Measurements from ENCODE around the gene KLHL17. TPM values are rescaled to one million over a fixed set of nuclear protein-coding genes. Genes with fewer than 3 reads are reported as not detected.

Gene KLHL17
- total and polyA plus RNA-seq, 10 of the 15 experiments (the other 5 are each of a cell fraction or from before 2014, with no cell fraction given): 0.03 to 30.6 (median 5.3) TPM

- peak; percentile 35; the same call in 1 of the 2 replicates for TF ChIP-seq HCFC1 (IDR thresholded peaks at IDR 0.05; ENCODE audit: low read length)
- peak; percentile 49 for TF ChIP-seq NR2F1 (conservative IDR thresholded peaks at IDR 0.05)
- 0 out of 2 replicates have a peak, but pooled peaks have one; percentile 13 for TF ChIP-seq NR2C1 (IDR thresholded peaks at IDR 0.05)
- TF ChIP-seq PKNOX1 (IDR thresholded peaks at IDR 0.05): peak; percentile 82
- TF ChIP-seq ZNF207 (IDR thresholded peaks at IDR 0.05; ENCODE audit: borderline replicate concordance): no peak
- peak; percentile 68 for TF ChIP-seq POLR2A (IDR thresholded peaks at IDR 0.05; ENCODE audit: low read depth, low read length)
- peak; percentile 48; the same call in 1 of the 2 replicates for TF ChIP-seq E2F4 (IDR thresholded peaks at IDR 0.05; ENCODE audit: low read depth, low read length)
- TF ChIP-seq E2F8 (IDR thresholded peaks at IDR 0.05; ENCODE audit: low read depth, partially characterized antibody): no peak
- no peak for TF ChIP-seq POU2F2 (IDR thresholded peaks at IDR 0.05; ENCODE audit: borderline replicate concordance, low read depth, low read length)
- peak; percentile 100 for TF ChIP-seq SMARCA5 (IDR thresholded peaks at IDR 0.05)
- peak; percentile 33; the same call in 1 of the 2 replicates for TF ChIP-seq LARP7 (IDR thresholded peaks at IDR 0.05)
- TF ChIP-seq SP1 (IDR thresholded peaks at IDR 0.05; ENCODE audit: low read depth, low read length): peak; percentile 61
- TF ChIP-seq YBX1 (IDR thresholded peaks at IDR 0.05): no peak
- no peak; the same call in none of the 2 replicates for TF ChIP-seq GATAD2B (conservative IDR thresholded peaks at IDR 0.05; ENCODE audit: low read depth)
- TF ChIP-seq KLF5 (IDR thresholded peaks at IDR 0.05; ENCODE audit: partially characterized antibody): no peak
- TF ChIP-seq PBX3 (IDR thresholded peaks at IDR 0.05; ENCODE audit: insufficient replicate concordance, low read depth, low read length): peak; percentile 61
- no peak for TF ChIP-seq WRNIP1 (IDR thresholded peaks at IDR 0.05; ENCODE audit: borderline replicate concordance, low read depth, low read length)
- 0 out of 2 replicates have a peak, but pooled peaks have one; percentile 37 for TF ChIP-seq MAX (IDR thresholded peaks at IDR 0.05; ENCODE audit: low read depth, low read length)
- no peak for TF ChIP-seq ELK1 (IDR thresholded peaks at IDR 0.05; ENCODE audit: low read depth, low read length)
- no peak for TF ChIP-seq NFYB (IDR thresholded peaks at IDR 0.05; ENCODE audit: insufficient read depth, low read depth, low read length)
Observed at GRCh38 chr1:960363-961131, at the start of gene KLHL17 (continued).
